HepG2 (cell line): Measurements from ENCODE around the gene CPB2. TPM values are rescaled to one million over a fixed set of nuclear protein-coding genes. Genes with fewer than 3 reads are reported as not detected.

Experiments used
- ATAC-seq: fragments of 200-7000 bp; cut with Tn5 transposase; 3 replicates; pipeline ENCODE4 v1.9.1; 2020; ENCODE audit warnings: mild to moderate bottlenecking, moderate library complexity
- BruUV-seq: library from RNA; stranded (reverse); fragments of 400-500 nt; replicated peaks from 2 replicates; lab custom pipeline; 2021; lab: Mats Ljungman, UMichigan
- CTCF ChIA-PET: fragments of 300-600 bp; formaldehyde crosslinking; extraction: SDS; loops from one replicate; lab custom pipeline; 2021; ENCODE audit warnings: low total read pairs, inconsistent platforms, low intra/inter-chr PET ratio; lab: Yijun Ruan, JAX
- POLR2A ChIA-PET: fragments of 350-600 bp; sonication (Branson Sonifier 250); formaldehyde crosslinking; loops from one replicate; lab custom pipeline; 2020; ENCODE audit warnings: antibody characterized with exemption, inconsistent platforms; lab: Yijun Ruan, JAX
- DNase-seq: peaks from one replicate; pipeline ENCODE4 v3.0.0-alpha.2; 2015; ENCODE audit warnings: low spot score
- FAIRE-seq: peaks from 3 replicates; lab custom pipeline; 2011; peaks lifted over from hg19 to GRCh38; lab: Jason Lieb, UNC
- H2AFZ ChIP-seq: one replicate; pipeline ENCODE4 v1.6.1; 2011; ENCODE audit warnings: low read length, inconsistent platforms
- H3K27ac ChIP-seq: fragments of 300-600 bp; 3 replicates; pipeline ENCODE4 v1.8.0; 2011; ENCODE audit warnings: mixed run types, mild to moderate bottlenecking, mixed read lengths, low read length, inconsistent platforms; ENCODE audit not compliant: insufficient read depth; ENCODE audit errors: extremely low read length
- H3K27me3 ChIP-seq, 2 experiments: fragments of 200-600 bp in 1 of 2; 2 replicates in 1 of 2; 3 replicates in 1 of 2; pipeline versions ENCODE4 v1.6.0 to v1.8.0; 2011; ENCODE audit warnings: low read length in 2 of 2, mild to moderate bottlenecking in 2 of 2, moderate library complexity in 2 of 2, inconsistent platforms in 1 of 2; ENCODE audit not compliant: insufficient read depth in 2 of 2, control insufficient read depth in 1 of 2
- H3K36me3 ChIP-seq, 2 experiments: fragments of 200-600 bp in 1 of 2; replicated peaks in 1 of 2; 2 replicates in 1 of 2; 3 replicates in 1 of 2; pipeline versions ENCODE4 v1.5.1 to v1.8.0; 2011; ENCODE audit warnings: low read length in 2 of 2, inconsistent platforms in 1 of 2; ENCODE audit not compliant: insufficient read depth in 2 of 2, control insufficient read depth in 1 of 2
- H3K4me1 ChIP-seq: 2 replicates; pipeline ENCODE4 v1.5.1; 2012; ENCODE audit warnings: low read length, inconsistent platforms; ENCODE audit not compliant: insufficient read depth
- H3K4me2 ChIP-seq: 2 replicates; pipeline ENCODE4 v1.6.0; 2011; ENCODE audit warnings: low read depth, low read length, inconsistent platforms
- H3K4me3 ChIP-seq, 3 experiments: fragments of 200-600 bp in 1 of 3; sonication (generic), shearing (Covaris generic) in 1 of 3; replicated peaks in 1 of 3; 2 replicates each; pipeline ENCODE4 v1.5.1; 2011 to 2016; ENCODE audit warnings: low read length in 3 of 3, inconsistent platforms in 2 of 3, low read depth in 2 of 3, mild to moderate bottlenecking in 2 of 3, control low read depth in 1 of 3, mixed read lengths in 1 of 3; ENCODE audit not compliant: insufficient read depth in 1 of 3
- H3K79me2 ChIP-seq: one replicate; pipeline ENCODE4 v1.6.1; 2011; ENCODE audit warnings: low read length, inconsistent platforms; ENCODE audit not compliant: insufficient read depth
- H3K9ac ChIP-seq: 2 replicates; pipeline ENCODE4 v1.6.0; 2011; ENCODE audit warnings: mild to moderate bottlenecking, low read depth, low read length, inconsistent platforms; ENCODE audit not compliant: insufficient read depth
- H3K9me3 ChIP-seq: 2 replicates; pipeline ENCODE4 v1.5.1; 2012; ENCODE audit warnings: mild to moderate bottlenecking, low read length
- H4K20me1 ChIP-seq: 2 replicates; pipeline ENCODE4 v1.6.0; 2011; ENCODE audit warnings: inconsistent platforms, mild to moderate bottlenecking, low read length, moderate library complexity; ENCODE audit not compliant: insufficient read depth
- BORCS8-MEF2B ChIP-seq: sonication (generic); formaldehyde crosslinking; IDR thresholded peaks from 2 replicates; pipeline ENCODE4 v1.8.0; 2022; ENCODE audit warnings: mild to moderate bottlenecking, missing genetic modification reagents
- FOXK2 ChIP-seq: fragments of 450-650 bp; IDR thresholded peaks from 2 replicates; pipeline ENCODE4 v1.6.1; 2016
- ISL2 ChIP-seq: sonication (generic); formaldehyde crosslinking; IDR thresholded peaks from 2 replicates; pipeline ENCODE4 v1.5.0; 2020; ENCODE audit warnings: missing genetic modification reagents
- NR2F2 ChIP-seq: IDR thresholded peaks from 2 replicates; pipeline ENCODE4 v1.6.1; 2012; ENCODE audit warnings: low read depth, inconsistent platforms, borderline replicate concordance
- SALL2 ChIP-seq: sonication (generic); formaldehyde crosslinking; IDR thresholded peaks from 2 replicates; pipeline ENCODE4 v1.8.1; 2023; ENCODE audit warnings: mild to moderate bottlenecking, missing genetic modification reagents, inconsistent platforms
- SAP130 ChIP-seq: IDR thresholded peaks from 2 replicates; pipeline ENCODE4 v1.6.1; 2016; ENCODE audit warnings: low read depth
- SATB2 ChIP-seq: sonication (generic); formaldehyde crosslinking; IDR thresholded peaks from 2 replicates; pipeline ENCODE4 v1.5.0; 2020; ENCODE audit warnings: missing genetic modification reagents
- SNAI1 ChIP-seq: sonication (generic); formaldehyde crosslinking; IDR thresholded peaks from 2 replicates; pipeline ENCODE4 v1.5.0; 2020; ENCODE audit warnings: mild to moderate bottlenecking, missing genetic modification reagents, borderline replicate concordance
- SRSF9 ChIP-seq: fragments of 200-400 bp; formaldehyde crosslinking; IDR thresholded peaks from 2 replicates; pipeline ENCODE4 v1.6.1; 2018; ENCODE audit warnings: borderline replicate concordance, mild to moderate bottlenecking, low read depth, low read length; ENCODE audit not compliant: insufficient read depth, poor library complexity, severe bottlenecking
- TOE1 ChIP-seq: sonication (generic); formaldehyde crosslinking; IDR thresholded peaks from 2 replicates; pipeline ENCODE4 v1.4.0; 2020; ENCODE audit warnings: mild to moderate bottlenecking, missing genetic modification reagents
- ZFP62 ChIP-seq: sonication (generic); formaldehyde crosslinking; IDR thresholded peaks from 2 replicates; pipeline ENCODE4 v1.4.0; 2020; ENCODE audit warnings: missing genetic modification reagents
- ZNF121 ChIP-seq: sonication (generic); formaldehyde crosslinking; IDR thresholded peaks from 2 replicates; pipeline ENCODE4 v1.5.0; 2020; ENCODE audit warnings: mild to moderate bottlenecking, missing genetic modification reagents
- WGBS: methylation state at CpG from one replicate; pipeline ENCODE4 v1.1.6; 2017; ENCODE audit warnings: low lambda C conversion rate; 5-methylcytosine and 5-hydroxymethylcytosine counted together
- in situ Hi-C: cut with HindIII; loops from 2 replicates; pipeline ENCODE4 v1.10.0; 2017; ENCODE audit warnings: low pct_unique_long_range_greater_than_20kb; ENCODE audit not compliant: extremely low pct_ligation_motif_present
- intact Hi-C: fragments of 100-400 bp; cut with micrococcal nuclease; formaldehyde crosslinking; loops from one replicate; pipeline ENCODE4 v1.10.0; 2022; ENCODE audit not compliant: unreplicated experiment
- polyA plus RNA-seq, 8 experiments: library from polyadenylated mRNA; depleted of rRNA in 3 of 8; stranded (reverse) in 7 of 8; unstranded in 1 of 8; fragments of >200 nt; fragmentation: Illumina TruSeq in 4 of 8; extraction: Trizol in 4 of 8; gene quantifications; 2 replicates each; pipeline versions ENCODE4 v1.2.1 to v1.2.3, GENCODE V29; 2011 to 2016; ENCODE audit warnings: low read depth in 4 of 8, missing spikeins in 1 of 8, mixed read lengths in 1 of 8; ENCODE audit not compliant: insufficient read depth in 1 of 8
- total RNA-seq, 5 experiments: library from RNA; depleted of rRNA; stranded (reverse); fragments of >200 nt; fragmentation: Illumina TruSeq; extraction: Trizol; gene quantifications; 2 replicates each; pipeline ENCODE4 v1.2.3, GENCODE V29; 2016; ENCODE audit warnings: low read depth in 1 of 5
- TF ChIP-seq, protein P1 (sequence below): sonication (generic); formaldehyde crosslinking; IDR thresholded peaks from 2 replicates; pipeline ENCODE4 v1.5.0; 2020; ENCODE audit warnings: mild to moderate bottlenecking, missing genetic modification reagents

Gene CPB2
- total and polyA plus RNA-seq, 2 of the 13 experiments (the other 11 are each of a cell fraction or from before 2014, with no cell fraction given), result 125 to 140 TPM

DNA sequence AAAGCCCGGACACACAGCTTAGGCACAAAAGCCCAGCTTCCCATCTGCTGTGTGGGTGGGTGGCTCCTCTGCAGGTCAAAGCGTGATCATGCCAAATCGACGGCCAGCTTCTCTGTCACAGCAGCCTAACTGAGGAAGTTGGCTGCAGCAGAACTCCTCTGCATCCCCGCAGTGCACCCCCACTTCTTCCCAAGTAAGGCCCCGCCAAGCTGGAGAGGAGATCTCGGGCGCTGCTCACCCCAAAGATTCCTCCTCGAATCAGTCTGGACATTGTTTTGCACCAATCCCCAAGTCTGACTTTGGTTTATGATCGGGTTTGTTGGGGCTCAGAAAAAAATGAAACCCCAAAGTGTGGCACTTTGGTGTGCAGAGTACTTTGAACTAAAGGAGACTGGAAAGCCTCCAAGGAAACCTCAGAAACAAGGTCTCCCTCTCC lies 19.7 kb upstream of the CPB2 start:
- H3K9me3 ChIP-seq, result no peaks in the 10 kb centered on the region
- ChIA-PET CTCF (no interaction called here), POLR2A (no interaction called here)
- BruUV-seq, result no TSS peak
- no peak for FAIRE-seq
- H2AFZ ChIP-seq, result no peak overlapping the region
- H3K4me2 ChIP-seq, result no peak overlapping the region
- no peak overlapping the region for H3K27ac ChIP-seq
- ATAC-seq, result no peak
- no peaks in the 10 kb centered on the region for H3K79me2 ChIP-seq
- H3K4me1 ChIP-seq, result peaks cover 67% of the 10 kb centered on the region
- H3K27me3 ChIP-seq, result no peaks in the 10 kb centered on the region
- TF ChIP-seq SATB2 (CRISPR knock-in tag), result no peak
- no peak for TF ChIP-seq ZFP62 (CRISPR knock-in tag)
- no peak for TF ChIP-seq SAP130
- no peak for TF ChIP-seq ISL2 (CRISPR knock-in tag)
- TF ChIP-seq NR2F2, result no peak
- no peak for TF ChIP-seq SNAI1
- no peak for TF ChIP-seq FOXK2
- TF ChIP-seq BORCS8-MEF2B (CRISPR knock-in tag), result no peak
- TF ChIP-seq, protein P1, sequence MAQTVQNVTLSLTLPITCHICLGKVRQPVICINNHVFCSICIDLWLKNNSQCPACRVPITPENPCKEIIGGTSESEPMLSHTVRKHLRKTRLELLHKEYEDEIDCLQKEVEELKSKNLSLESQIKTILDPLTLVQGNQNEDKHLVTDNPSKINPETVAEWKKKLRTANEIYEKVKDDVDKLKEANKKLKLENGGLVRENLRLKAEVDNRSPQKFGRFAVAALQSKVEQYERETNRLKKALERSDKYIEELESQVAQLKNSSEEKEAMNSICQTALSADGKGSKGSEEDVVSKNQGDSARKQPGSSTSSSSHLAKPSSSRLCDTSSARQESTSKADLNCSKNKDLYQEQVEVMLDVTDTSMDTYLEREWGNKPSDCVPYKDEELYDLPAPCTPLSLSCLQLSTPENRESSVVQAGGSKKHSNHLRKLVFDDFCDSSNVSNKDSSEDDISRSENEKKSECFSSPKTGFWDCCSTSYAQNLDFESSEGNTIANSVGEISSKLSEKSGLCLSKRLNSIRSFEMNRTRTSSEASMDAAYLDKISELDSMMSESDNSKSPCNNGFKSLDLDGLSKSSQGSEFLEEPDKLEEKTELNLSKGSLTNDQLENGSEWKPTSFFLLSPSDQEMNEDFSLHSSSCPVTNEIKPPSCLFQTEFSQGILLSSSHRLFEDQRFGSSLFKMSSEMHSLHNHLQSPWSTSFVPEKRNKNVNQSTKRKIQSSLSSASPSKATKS (CRISPR knock-in tag), result no peak
- TF ChIP-seq TOE1, result no peak
- TF ChIP-seq SALL2 (CRISPR knock-in tag), result no peak
- no peak for TF ChIP-seq SRSF9
- TF ChIP-seq ZNF121 (CRISPR knock-in tag), result no peak
- intact Hi-C loops, result no loop called here
- WGBS, result 95% methylated on average over 6 of the region's 10 CpGs
- no peaks in the 10 kb centered on the region for H3K36me3 ChIP-seq
- no peak overlapping the region for H3K9ac ChIP-seq
- in situ Hi-C loops, result no loop called here
- DNase-seq, result no peak
- no peak overlapping the region for H3K4me3 ChIP-seq
- H4K20me1 ChIP-seq, result no peaks in the 10 kb centered on the region
